Skin of body (tissue), 2 donors: ENCODE data around the gene CALU. TPM values are rescaled to one million over a fixed set of nuclear protein-coding genes. Genes with fewer than 3 reads are reported as not detected.

Experiments used
- DNase-seq: peaks from one replicate; lab custom pipeline; 2025; lab: John Stamatoyannopoulos, UW
- total RNA-seq: library from RNA; depleted of rRNA; stranded (reverse); fragments of >200 nt; gene quantifications from one replicate; pipeline ENCODE4 v1.2.3, GENCODE V29; 2014

The CALU gene
- total RNA-seq, 1 donor from 2014 or later, result 147 TPM

GRCh38 chr7:128724743-128725142 lies 14.4 kb upstream of the CALU start:
- no peak for DNase-seq

GRCh38 chr7:128725531-128725930 lies 13.6 kb upstream of the CALU start:
- no peak for DNase-seq

- DNase-seq, result peak; percentile 72
Observed at GRCh38 chr7:128726059-128726736, 13.0 kb upstream of the CALU start.

- DNase-seq, result no peak
Observed at GRCh38 chr7:128726737-128727072, 12.5 kb upstream of the CALU start.

GRCh38 chr7:128727239-128727638 lies 11.9 kb upstream of the CALU start:
- DNase-seq, result no peak

GRCh38 chr7:128728598-128728997 lies 10.6 kb upstream of the CALU start:
- DNase-seq, result peak; percentile 52

GRCh38 chr7:128729494-128729893 lies 9.7 kb upstream of the CALU start:
- DNase-seq, result no peak

GRCh38 chr7:128731184-128731583 lies 8.0 kb upstream of the CALU start:
- no peak for DNase-seq

- no peak for DNase-seq
Observed at GRCh38 chr7:128732521-128733277, 6.5 kb upstream of the CALU start.

GRCh38 chr7:128733278-128733645 lies 5.9 kb upstream of the CALU start:
- DNase-seq, result no peak

- no peak for DNase-seq
Observed at GRCh38 chr7:128734890-128735289, 4.3 kb upstream of the CALU start.

GRCh38 chr7:128735436-128735835 lies 3.7 kb upstream of the CALU start:
- no peak for DNase-seq

GRCh38 chr7:128737441-128737840 lies 1.7 kb upstream of the CALU start:
- DNase-seq, result no peak

- no peak for DNase-seq
Observed at GRCh38 chr7:128737867-128738385, 1.2 kb upstream of the CALU start.

GRCh38 chr7:128738570-128739047 lies 550 bp upstream of the CALU start:
- DNase-seq, result peak; percentile 91

GRCh38 chr7:128739990-128740682 lies 977 bp downstream of the CALU start:
- DNase-seq, result peak; percentile 51

- DNase-seq, result no peak
Observed at GRCh38 chr7:128740996-128741395, 1.8 kb downstream of the CALU start.

GRCh38 chr7:128741491-128741890 lies 2.3 kb downstream of the CALU start:
- DNase-seq, result no peak

- no peak for DNase-seq
Observed at GRCh38 chr7:128742206-128742605, 3.0 kb downstream of the CALU start.

GRCh38 chr7:128743112-128743772 lies 4.1 kb downstream of the CALU start:
- DNase-seq, result no peak

- no peak for DNase-seq
Observed at GRCh38 chr7:128744366-128744905, 5.3 kb downstream of the CALU start.
